Measurements from ENCODE around the gene S100A1.
A peak's percentile ranks its signal among the peaks of the same experiment; 100 is the strongest.

S100A1 gene

GRCh38 chr1:153649137-153649862 lies 21.1 kb downstream of the S100A1 start:
- TF ChIP-seq CTCF (conservative IDR thresholded peaks at IDR 0.05): no peak
- TF ChIP-seq ZFX (IDR thresholded peaks at IDR 0.05): no peak
- H3K27ac ChIP-seq: peak overlapping the region; percentile 73

DNA sequence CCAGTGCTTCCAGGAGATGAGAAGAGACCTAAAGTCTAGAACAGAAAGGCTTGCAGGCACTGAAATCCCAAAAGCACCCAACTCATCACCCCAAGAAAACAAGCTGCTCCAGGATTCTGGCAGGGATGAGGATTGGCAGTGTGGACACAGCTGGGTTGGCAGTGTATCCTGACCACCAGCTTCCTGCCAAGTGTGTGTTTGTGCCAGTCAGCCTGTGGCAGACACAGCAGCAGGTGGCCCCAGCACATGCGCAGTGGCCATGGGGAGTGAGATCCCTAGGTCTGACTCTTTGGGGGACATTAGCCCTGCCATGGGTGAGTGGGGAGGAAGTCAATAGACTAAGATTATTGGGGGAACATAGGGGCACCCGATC lies 21.6 kb downstream of the S100A1 start:
- H3K27ac ChIP-seq: peak overlapping the region; percentile 73
- TF ChIP-seq CTCF (conservative IDR thresholded peaks at IDR 0.05): no peak
- TF ChIP-seq ZFX (IDR thresholded peaks at IDR 0.05): no peak

DNA sequence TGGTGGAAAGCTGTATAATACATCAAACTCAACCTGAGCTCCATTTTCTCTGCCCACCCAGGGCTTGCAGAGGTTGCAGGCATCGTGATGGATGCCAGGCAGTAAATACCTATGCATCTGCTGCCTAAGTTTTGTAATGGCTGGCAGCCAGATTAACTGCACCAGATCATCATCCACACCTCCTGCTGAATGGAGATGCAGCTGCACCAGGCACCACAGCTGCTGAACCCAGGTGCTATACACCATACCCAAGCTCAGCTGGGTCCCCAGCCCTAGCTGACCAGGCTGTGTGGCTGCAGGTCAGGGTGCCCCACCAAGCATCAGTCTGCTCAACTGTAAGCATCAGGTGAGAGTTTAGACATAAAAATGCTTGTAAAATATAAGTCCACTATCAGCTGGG lies 23.5 kb downstream of the S100A1 start:
- no peak for TF ChIP-seq CTCF (conservative IDR thresholded peaks at IDR 0.05)
- no peak for TF ChIP-seq ZFX (IDR thresholded peaks at IDR 0.05)
- H3K27ac ChIP-seq: no peak overlapping the region

DNA sequence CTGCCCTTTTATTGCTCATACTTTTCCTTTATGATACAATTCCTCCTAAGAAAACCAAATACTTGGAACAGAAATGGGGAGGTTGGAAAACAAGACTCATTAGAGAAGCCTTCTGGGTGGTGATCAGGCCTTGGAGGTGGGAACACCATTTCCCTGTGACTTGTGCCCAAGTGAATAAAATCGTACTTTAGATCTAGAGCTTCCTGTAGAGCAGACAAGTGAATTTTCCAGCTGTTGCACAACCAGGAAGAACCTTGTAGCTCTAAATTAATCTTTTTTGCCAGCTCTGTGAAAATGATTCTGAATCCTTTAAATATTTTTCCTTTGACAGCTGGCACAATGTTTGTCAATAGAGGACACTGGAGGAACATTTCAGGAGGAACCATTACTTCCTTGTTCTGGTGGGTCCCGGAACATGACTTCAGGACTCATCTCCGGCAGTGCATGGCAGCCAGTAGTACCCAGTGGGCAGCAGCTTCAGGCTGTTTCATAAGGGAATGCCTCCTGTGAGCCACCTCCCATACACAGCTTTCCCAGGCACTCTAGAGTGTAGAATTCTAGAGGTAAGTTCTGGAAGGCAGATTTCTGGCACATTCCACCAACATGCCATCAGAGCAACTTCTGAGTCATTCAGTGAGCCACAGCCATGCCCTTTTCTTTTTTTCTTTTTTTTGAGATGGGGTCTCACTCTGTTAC lies 24.7 kb downstream of the S100A1 start:
- TF ChIP-seq ZFX (IDR thresholded peaks at IDR 0.05) (no peak), CTCF (conservative IDR thresholded peaks at IDR 0.05) (no peak)

DNA sequence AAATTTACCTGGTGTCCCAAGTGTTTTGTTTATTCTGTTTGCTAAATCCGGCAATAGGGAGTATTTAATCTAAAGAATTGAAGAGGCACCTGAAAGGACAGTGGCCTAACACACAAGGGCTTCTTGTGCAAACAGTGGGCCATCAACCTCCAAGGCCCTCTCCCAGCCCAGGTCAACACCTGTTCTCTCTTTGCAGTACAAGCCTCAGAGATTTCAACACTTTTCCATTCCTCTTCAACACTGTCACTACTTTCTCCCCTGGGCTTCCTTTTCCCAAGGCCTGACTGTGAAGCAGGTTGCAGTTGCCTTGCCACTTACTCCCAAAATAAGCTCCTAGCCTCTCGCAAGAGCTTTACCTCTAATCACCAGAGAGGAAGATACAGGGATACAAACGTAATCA lies 27.1 kb downstream of the S100A1 start:
- H3K27ac ChIP-seq: no peak overlapping the region

More for the DNA sequence above, 24.7 kb downstream of the S100A1 start:
- H3K27ac ChIP-seq: no peak overlapping the region; the same call in 1 of the 2 replicates

DNA sequence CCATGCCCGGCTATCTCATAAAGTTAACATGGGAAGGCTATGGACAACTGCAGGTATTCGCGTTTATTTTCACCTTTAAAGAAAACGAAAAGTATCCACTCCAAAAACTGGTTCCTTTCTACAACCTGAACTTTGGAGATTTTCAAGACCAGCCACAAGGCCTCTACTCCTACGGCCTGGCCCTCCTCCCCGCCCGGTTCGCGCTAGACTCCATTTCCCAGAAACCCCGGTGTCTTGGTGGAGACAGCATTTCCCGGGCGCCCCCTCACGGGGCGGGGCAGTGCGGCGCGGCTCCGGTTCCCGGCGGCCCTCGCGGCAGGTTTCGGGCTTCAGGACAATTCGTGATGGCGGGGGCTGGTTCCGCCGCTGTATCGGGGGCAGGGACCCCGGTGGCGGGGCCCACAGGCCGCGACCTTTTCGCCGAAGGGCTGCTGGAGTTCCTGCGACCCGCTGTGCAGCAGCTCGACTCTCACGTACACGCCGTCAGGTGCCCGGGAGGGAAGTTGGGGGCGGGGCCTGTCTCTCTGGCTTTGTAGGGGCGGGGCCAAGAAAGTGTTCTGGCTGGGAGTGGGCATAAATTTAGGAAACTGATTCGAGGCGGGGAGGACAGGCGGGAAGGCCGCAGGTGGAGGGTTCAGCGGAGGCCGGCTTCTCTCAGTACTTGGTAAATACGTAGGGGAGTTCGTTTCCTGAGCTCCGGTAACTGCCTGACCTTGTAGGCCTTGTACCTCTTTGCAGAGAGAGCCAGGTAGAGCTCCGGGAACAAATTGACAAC lies 30.4 kb downstream of the S100A1 start, which contains the start of gene SNAPIN:
TSS of gene SNAPIN (plus strand) at position 304 of the 775 bp plus-strand sequence. CDS start at position 345, 41 bp downstream.
- TF ChIP-seq CTCF (conservative IDR thresholded peaks at IDR 0.05) (no peak), ZFX (IDR thresholded peaks at IDR 0.05) (peak; percentile 85; the same call in 1 of the 2 replicates)
- peak within 1 kb of the TSS; percentile 75 for H3K27ac ChIP-seq

More for the DNA sequence above, 27.1 kb downstream of the S100A1 start:
- TF ChIP-seq ZFX (IDR thresholded peaks at IDR 0.05): no peak
- TF ChIP-seq CTCF (conservative IDR thresholded peaks at IDR 0.05): no peak
